K562 (cell line): ENCODE results near the gene FAM184B. TPM values are rescaled to one million over a fixed set of nuclear protein-coding genes. Genes with fewer than 3 reads are reported as not detected.

Experiments
- ATAC-seq: fragments of 200-7000 bp; cut with Tn5 transposase; 3 replicates; pipeline ENCODE4 v1.9.1; 2020; ENCODE audit warnings: moderate library complexity
- BruUV-seq: library from RNA; stranded (reverse); fragments of 400-500 nt; replicated peaks from 2 replicates; lab custom pipeline; 2021; lab: Mats Ljungman, UMichigan
- CTCF ChIA-PET: fragments of 300-600 bp; formaldehyde crosslinking; extraction: SDS; loops from one replicate; lab custom pipeline; 2021; ENCODE audit warnings: low intra/inter-chr PET ratio; lab: Yijun Ruan, JAX
- POLR2A ChIA-PET: fragments of 300-600, 350-650 bp; sonication (Branson Sonifier 250); formaldehyde crosslinking; extraction: SDS; loops from one replicate; lab custom pipeline; 2021; ENCODE audit warnings: antibody characterized with exemption, inconsistent platforms; lab: Yijun Ruan, JAX
- DNase-seq, 4 experiments: peaks; one replicate each; pipeline versions ENCODE4 v3.0.0 to v3.0.0-alpha.2; 2011 to 2018; ENCODE audit warnings: low spot score in 3 of 4, mixed read lengths in 3 of 4; ENCODE audit errors: extremely low read depth in 1 of 4
- FAIRE-seq: peaks from 2 replicates; lab custom pipeline; 2011; peaks lifted over from hg19 to GRCh38; lab: Jason Lieb, UNC
- H2AFZ ChIP-seq: 2 replicates; pipeline ENCODE4 v1.6.0; 2011; ENCODE audit warnings: low read depth, low read length, control low read depth, inconsistent platforms
- H3K27ac ChIP-seq: fragments of 200-600 bp; 3 replicates; pipeline ENCODE4 v1.8.0; 2011; ENCODE audit warnings: low read depth, mild to moderate bottlenecking, control low read depth, inconsistent platforms, low read length, moderate library complexity, mixed read lengths; ENCODE audit errors: extremely low read depth
- H3K27me3 ChIP-seq, 2 experiments: fragments of 300-600 bp in 1 of 2; 2 replicates in 1 of 2; 3 replicates in 1 of 2; pipeline versions ENCODE4 v1.6.0 to v1.8.0; 2011; ENCODE audit warnings: inconsistent platforms in 2 of 2, low read length in 2 of 2, mild to moderate bottlenecking in 1 of 2, mixed read lengths in 1 of 2, moderate library complexity in 1 of 2; ENCODE audit not compliant: control insufficient read depth in 2 of 2, insufficient read depth in 2 of 2
- H3K36me3 ChIP-seq: fragments of 300-600 bp; 3 replicates; pipeline ENCODE4 v1.8.0; 2011; ENCODE audit warnings: mild to moderate bottlenecking, low read length, inconsistent platforms; ENCODE audit not compliant: control insufficient read depth, insufficient read depth
- H3K4me1 ChIP-seq, 2 experiments: fragments of 200-600 bp in 1 of 2; replicated peaks in 1 of 2; 2 replicates in 1 of 2; 3 replicates in 1 of 2; pipeline versions ENCODE4 v1.5.1 to v1.8.0; 2011; ENCODE audit warnings: inconsistent platforms in 2 of 2, low read length in 2 of 2, mild to moderate bottlenecking in 1 of 2, mixed read lengths in 1 of 2, moderate library complexity in 1 of 2; ENCODE audit not compliant: control insufficient read depth in 2 of 2, insufficient read depth in 2 of 2
- H3K4me2 ChIP-seq: 2 replicates; pipeline ENCODE4 v1.6.1; 2011; ENCODE audit warnings: low read length, control low read depth, inconsistent platforms, mixed read lengths; ENCODE audit not compliant: insufficient read depth
- H3K4me3 ChIP-seq: fragments of 200-600 bp; sonication (generic), shearing (Covaris generic); 2 replicates; pipeline ENCODE4 v1.5.1; 2016; ENCODE audit warnings: control low read depth, inconsistent platforms
- H3K79me2 ChIP-seq: fragments of 200-600 bp; 3 replicates; pipeline ENCODE4 v1.8.0; 2011; ENCODE audit warnings: low read length, inconsistent platforms; ENCODE audit not compliant: control insufficient read depth, insufficient read depth
- H3K9ac ChIP-seq, 2 experiments: 2 replicates each; pipeline versions ENCODE4 v1.6.0 to v1.6.1; 2011; ENCODE audit warnings: low read depth in 2 of 2, low read length in 2 of 2, control low read depth in 1 of 2, inconsistent platforms in 1 of 2, mild to moderate bottlenecking in 1 of 2, mixed read lengths in 1 of 2; ENCODE audit not compliant: insufficient read depth in 1 of 2
- H3K9me1 ChIP-seq: one replicate; pipeline ENCODE4 v1.6.0; 2011; ENCODE audit warnings: inconsistent platforms, mild to moderate bottlenecking, low read length, moderate library complexity; ENCODE audit not compliant: control insufficient read depth, insufficient read depth
- H3K9me3 ChIP-seq: replicated peaks from 2 replicates; pipeline ENCODE4 v1.5.1; 2011; ENCODE audit warnings: low read depth, low read length, inconsistent platforms; ENCODE audit not compliant: control insufficient read depth, insufficient read depth
- H4K20me1 ChIP-seq: replicated peaks from 2 replicates; pipeline ENCODE4 v1.6.1; 2011; ENCODE audit warnings: low read length, inconsistent platforms, mixed read lengths; ENCODE audit not compliant: control insufficient read depth, insufficient read depth
- BHLHE40 ChIP-seq: IDR thresholded peaks from 2 replicates; pipeline ENCODE4 v1.6.1; 2011; ENCODE audit warnings: low read length, improper control_type of control experiment
- CBX8 ChIP-seq: fragments of 200-600 bp; sonication (generic); IDR thresholded peaks from 2 replicates; pipeline ENCODE4 v1.6.1; 2012; ENCODE audit warnings: borderline replicate concordance, mixed run types, low read depth, mild to moderate bottlenecking, moderate library complexity, mixed read lengths, low read length, control low read depth, inconsistent platforms; ENCODE audit not compliant: poor library complexity, severe bottlenecking; ENCODE audit errors: extremely low read depth
- CSDE1 ChIP-seq, 2 experiments: fragments of 450-650 bp; IDR thresholded peaks; 2 replicates each; pipeline ENCODE4 v1.6.1; 2016; ENCODE audit warnings: mild to moderate bottlenecking in 1 of 2
- E2F3 ChIP-seq: fragments of 250-450 bp; sonication (Bioruptor Pico); IDR thresholded peaks from 2 replicates; pipeline ENCODE4 v1.4.0; 2020; ENCODE audit warnings: mild to moderate bottlenecking
- NCOA2 ChIP-seq, 2 experiments: fragments of 450-650 bp; IDR thresholded peaks; 2 replicates each; pipeline ENCODE4 v1.6.1; 2018; ENCODE audit warnings: mild to moderate bottlenecking in 2 of 2, moderate library complexity in 1 of 2; ENCODE audit not compliant: partially characterized antibody in 2 of 2
- RB1 ChIP-seq: fragments of 450-650 bp; IDR thresholded peaks from 2 replicates; pipeline ENCODE4 v1.6.1; 2017; ENCODE audit warnings: low read depth, mild to moderate bottlenecking
- SMARCA5 ChIP-seq: fragments of 450-650 bp; IDR thresholded peaks from 2 replicates; pipeline ENCODE4 v1.6.1; 2016
- ZNF347 ChIP-seq: fragments of 450-650 bp; formaldehyde crosslinking; IDR thresholded peaks from 2 replicates; pipeline ENCODE4 v1.4.0; 2020; ENCODE audit warnings: low read depth, mild to moderate bottlenecking, moderate library complexity
- WGBS: fragments of 100-300 bp; shearing (Covaris generic); methylation state at CpG from one replicate; pipeline ENCODE4 v1.1.6; 2016; ENCODE audit warnings: low coverage, mixed read lengths; ENCODE audit not compliant: insufficient coverage; ENCODE audit errors: missing lambda C conversion rate; 5-methylcytosine and 5-hydroxymethylcytosine counted together
- in situ Hi-C: fragments of 300-500 bp; cut with MboI; formaldehyde crosslinking; loops from 4 replicates; pipeline ENCODE4 v1.15.0; 2018; ENCODE audit warnings: inconsistent platforms, mixed read lengths
- intact Hi-C: fragments of 100-400 bp; cut with micrococcal nuclease; formaldehyde crosslinking; loops from 2 replicates; pipeline ENCODE4 v1.14.2; 2022
- polyA plus RNA-seq, 8 experiments: library from polyadenylated mRNA; depleted of rRNA in 4 of 8; stranded (reverse) in 5 of 8; unstranded in 3 of 8; fragments of >200 nt; fragmentation: Nextera tagmentation in 2 of 8; fragmentation: Illumina TruSeq in 1 of 8; extraction: Ambion mirVana in 2 of 8; extraction: Trizol in 1 of 8; gene quantifications; 2 replicates each; pipeline versions ENCODE4 v1.2.1 to v1.2.3, GENCODE V29; 2011 to 2014; ENCODE audit warnings: inconsistent platforms in 1 of 8, missing spikeins in 1 of 8
- total RNA-seq, 7 experiments: library from RNA; depleted of rRNA in 6 of 7; stranded (reverse); fragments of >200 nt in 6 of 7; fragmentation: Illumina TruSeq in 2 of 7; extraction: Trizol in 2 of 7; gene quantifications; 2 replicates each; pipeline versions ENCODE4 v1.2.1 to v1.2.3, GENCODE V29; 2011 to 2021; ENCODE audit warnings: low replicate concordance in 1 of 7
- TF ChIP-seq, protein P1 (sequence below): sonication (generic); formaldehyde crosslinking; IDR thresholded peaks from 2 replicates; pipeline ENCODE4 v1.9.0; 2022; ENCODE audit warnings: mild to moderate bottlenecking, missing genetic modification reagents
- TF ChIP-seq, protein P2 (sequence below): IDR thresholded peaks from 2 replicates; pipeline ENCODE4 v1.6.1; 2011; ENCODE audit warnings: borderline replicate concordance, low read depth, mild to moderate bottlenecking, moderate library complexity, low read length; ENCODE audit not compliant: insufficient read depth, poor library complexity, severe bottlenecking
- TF ChIP-seq, protein P3 (sequence below), 2 experiments: fragments of 250-450 bp in 1 of 2; fragments of 450-650 bp in 1 of 2; sonication (Bioruptor Pico) in 1 of 2; IDR thresholded peaks; 2 replicates each; pipeline versions ENCODE4 v1.6.1 to v1.8.0; 2016 to 2021; ENCODE audit warnings: mild to moderate bottlenecking in 2 of 2, moderate library complexity in 2 of 2, missing compliant biosample characterization in 1 of 2, missing genetic modification characterization in 1 of 2

The FAM184B gene
- total and polyA plus RNA-seq, 9 of the 15 experiments (the other 6 are each of a cell fraction or from before 2014, with no cell fraction given), result not detected

DNA sequence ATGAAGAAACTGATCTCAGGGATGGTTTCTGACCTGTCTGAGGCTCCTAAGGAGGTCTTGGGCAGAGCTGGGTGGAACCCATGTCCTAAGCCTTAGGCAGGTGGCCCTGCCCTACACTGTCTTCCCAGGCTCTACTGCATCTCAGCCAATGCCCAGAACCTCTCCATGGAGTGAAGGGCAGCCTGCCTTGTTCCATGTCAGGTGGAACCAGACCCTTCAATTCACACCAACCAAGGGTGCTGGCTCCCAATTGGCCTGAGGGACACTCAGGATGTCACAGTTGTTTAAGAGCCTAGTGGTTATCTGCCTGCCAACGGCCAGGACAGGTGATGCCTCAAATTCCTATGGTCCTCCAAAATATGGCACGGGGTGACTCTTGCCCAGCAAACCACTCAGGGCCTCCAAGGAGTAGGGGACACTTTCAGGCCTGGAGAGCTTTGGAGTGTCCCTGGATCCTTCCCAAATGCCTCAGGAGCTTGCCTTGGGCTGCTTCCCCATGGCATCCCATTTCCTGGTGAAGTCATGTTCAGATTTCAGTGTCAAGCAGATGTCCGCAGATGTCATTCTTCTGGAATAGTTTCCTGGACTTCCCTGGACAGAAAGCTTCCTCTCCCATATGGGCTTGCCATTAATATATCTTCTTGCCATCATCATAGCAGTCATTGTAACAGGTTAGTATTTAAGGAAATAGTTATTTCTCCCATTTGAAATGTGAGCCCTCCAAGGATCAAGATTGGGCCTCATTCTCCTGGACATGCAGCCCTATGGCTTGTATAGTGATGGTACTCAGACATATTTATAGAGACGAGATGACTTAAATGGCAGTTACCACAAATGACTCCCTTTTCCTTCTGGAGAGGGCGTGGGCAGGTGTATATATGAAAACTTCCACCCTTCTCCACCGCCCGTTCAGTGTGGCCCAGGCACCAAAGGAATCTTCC is 99.9 kb downstream of the FAM184B start:
- WGBS, result 4% methylated on average over 7 of the region's 7 CpGs
- DNase-seq (no peak), FAIRE-seq (no peak), ATAC-seq (no peak; the same call in 1 of the 3 replicates)
- Histone ChIP-seq H3K9ac (no peak overlapping the region), H3K79me2 (no peaks in the 10 kb centered on the region), H3K9me3 (no peaks in the 10 kb centered on the region), H3K27ac (no peak overlapping the region), H3K4me3 (no peak overlapping the region), H3K4me2 (no peak overlapping the region), H3K27me3 (peaks cover 0 to 4% of the 10 kb centered on the region in 2 experiments; a peak in 1 of 5 replicates), H2AFZ (no peak overlapping the region), H4K20me1 (no peaks in the 10 kb centered on the region), H3K36me3 (no peaks in the 10 kb centered on the region), H3K9me1 (no peaks in the 10 kb centered on the region), H3K4me1 (no peaks in the 10 kb centered on the region)
- intact Hi-C loops (no loop called here), in situ Hi-C loops (no loop called here)
- no TSS peak for BruUV-seq
- TF ChIP-seq SMARCA5, result no peak
- TF ChIP-seq CSDE1 (IDR thresholded peaks at IDR 0.05), result no peak
- no peak for TF ChIP-seq CBX8
- no peak for TF ChIP-seq ZNF347 (CRISPR knock-in tag)
- TF ChIP-seq, protein P1, sequence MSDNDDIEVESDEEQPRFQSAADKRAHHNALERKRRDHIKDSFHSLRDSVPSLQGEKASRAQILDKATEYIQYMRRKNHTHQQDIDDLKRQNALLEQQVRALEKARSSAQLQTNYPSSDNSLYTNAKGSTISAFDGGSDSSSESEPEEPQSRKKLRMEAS (CRISPR knock-in tag), result no peak
- no peak for TF ChIP-seq E2F3
- no peak for TF ChIP-seq BHLHE40
- TF ChIP-seq, protein P2, sequence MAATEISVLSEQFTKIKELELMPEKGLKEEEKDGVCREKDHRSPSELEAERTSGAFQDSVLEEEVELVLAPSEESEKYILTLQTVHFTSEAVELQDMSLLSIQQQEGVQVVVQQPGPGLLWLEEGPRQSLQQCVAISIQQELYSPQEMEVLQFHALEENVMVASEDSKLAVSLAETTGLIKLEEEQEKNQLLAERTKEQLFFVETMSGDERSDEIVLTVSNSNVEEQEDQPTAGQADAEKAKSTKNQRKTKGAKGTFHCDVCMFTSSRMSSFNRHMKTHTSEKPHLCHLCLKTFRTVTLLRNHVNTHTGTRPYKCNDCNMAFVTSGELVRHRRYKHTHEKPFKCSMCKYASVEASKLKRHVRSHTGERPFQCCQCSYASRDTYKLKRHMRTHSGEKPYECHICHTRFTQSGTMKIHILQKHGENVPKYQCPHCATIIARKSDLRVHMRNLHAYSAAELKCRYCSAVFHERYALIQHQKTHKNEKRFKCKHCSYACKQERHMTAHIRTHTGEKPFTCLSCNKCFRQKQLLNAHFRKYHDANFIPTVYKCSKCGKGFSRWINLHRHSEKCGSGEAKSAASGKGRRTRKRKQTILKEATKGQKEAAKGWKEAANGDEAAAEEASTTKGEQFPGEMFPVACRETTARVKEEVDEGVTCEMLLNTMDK, result no peak
- TF ChIP-seq, protein P3, sequence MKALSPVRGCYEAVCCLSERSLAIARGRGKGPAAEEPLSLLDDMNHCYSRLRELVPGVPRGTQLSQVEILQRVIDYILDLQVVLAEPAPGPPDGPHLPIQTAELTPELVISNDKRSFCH (CRISPR knock-in tag; IDR thresholded peaks at IDR 0.05), result no peak
- TF ChIP-seq, protein P3 (tag; IDR thresholded peaks at IDR 0.05), result no peak
- no peak for TF ChIP-seq RB1
- TF ChIP-seq NCOA2 (IDR thresholded peaks at IDR 0.05; ENCODE audit: partially characterized antibody in 2 of 2), result no peak
- POLR2A ChIA-PET, result no interaction called here
- CTCF ChIA-PET, result no interaction called here
